HepG2 (cell line): ENCODE data around the gene SEMA3G. TPM values are rescaled to one million over a fixed set of nuclear protein-coding genes. Genes with fewer than 3 reads are reported as not detected.
A peak's percentile ranks its signal among the peaks of the same experiment; 100 is the strongest.

ENCODE experiments used
- ATAC-seq: fragments of 200-7000 bp; cut with Tn5 transposase; 3 replicates; pipeline ENCODE4 v1.9.1; 2020; ENCODE audit warnings: mild to moderate bottlenecking, moderate library complexity
- BruUV-seq: library from RNA; stranded (reverse); fragments of 400-500 nt; replicated peaks from 2 replicates; lab custom pipeline; 2021; lab: Mats Ljungman, UMichigan
- CTCF ChIA-PET: fragments of 300-600 bp; formaldehyde crosslinking; extraction: SDS; loops from one replicate; lab custom pipeline; 2021; ENCODE audit warnings: low total read pairs, inconsistent platforms, low intra/inter-chr PET ratio; lab: Yijun Ruan, JAX
- POLR2A ChIA-PET: fragments of 350-600 bp; sonication (Branson Sonifier 250); formaldehyde crosslinking; loops from one replicate; lab custom pipeline; 2020; ENCODE audit warnings: antibody characterized with exemption, inconsistent platforms; lab: Yijun Ruan, JAX
- DNase-seq: peaks from one replicate; pipeline ENCODE4 v3.0.0-alpha.2; 2015; ENCODE audit warnings: low spot score
- FAIRE-seq: peaks from 3 replicates; lab custom pipeline; 2011; peaks lifted over from hg19 to GRCh38; lab: Jason Lieb, UNC
- H2AFZ ChIP-seq: one replicate; pipeline ENCODE4 v1.6.1; 2011; ENCODE audit warnings: low read length, inconsistent platforms
- H3K27ac ChIP-seq: fragments of 300-600 bp; 3 replicates; pipeline ENCODE4 v1.8.0; 2011; ENCODE audit warnings: mixed run types, mild to moderate bottlenecking, mixed read lengths, low read length, inconsistent platforms; ENCODE audit not compliant: insufficient read depth; ENCODE audit errors: extremely low read length
- H3K27me3 ChIP-seq, 2 experiments: fragments of 200-600 bp in 1 of 2; 2 replicates in 1 of 2; 3 replicates in 1 of 2; pipeline versions ENCODE4 v1.6.0 to v1.8.0; 2011; ENCODE audit warnings: low read length in 2 of 2, mild to moderate bottlenecking in 2 of 2, moderate library complexity in 2 of 2, inconsistent platforms in 1 of 2; ENCODE audit not compliant: insufficient read depth in 2 of 2, control insufficient read depth in 1 of 2
- H3K36me3 ChIP-seq, 2 experiments: fragments of 200-600 bp in 1 of 2; replicated peaks in 1 of 2; 2 replicates in 1 of 2; 3 replicates in 1 of 2; pipeline versions ENCODE4 v1.5.1 to v1.8.0; 2011; ENCODE audit warnings: low read length in 2 of 2, inconsistent platforms in 1 of 2; ENCODE audit not compliant: insufficient read depth in 2 of 2, control insufficient read depth in 1 of 2
- H3K4me1 ChIP-seq: 2 replicates; pipeline ENCODE4 v1.5.1; 2012; ENCODE audit warnings: low read length, inconsistent platforms; ENCODE audit not compliant: insufficient read depth
- H3K4me2 ChIP-seq: 2 replicates; pipeline ENCODE4 v1.6.0; 2011; ENCODE audit warnings: low read depth, low read length, inconsistent platforms
- H3K4me3 ChIP-seq, 3 experiments: fragments of 200-600 bp in 1 of 3; sonication (generic), shearing (Covaris generic) in 1 of 3; replicated peaks in 1 of 3; 2 replicates each; pipeline ENCODE4 v1.5.1; 2011 to 2016; ENCODE audit warnings: low read length in 3 of 3, inconsistent platforms in 2 of 3, low read depth in 2 of 3, mild to moderate bottlenecking in 2 of 3, control low read depth in 1 of 3, mixed read lengths in 1 of 3; ENCODE audit not compliant: insufficient read depth in 1 of 3
- H3K79me2 ChIP-seq: one replicate; pipeline ENCODE4 v1.6.1; 2011; ENCODE audit warnings: low read length, inconsistent platforms; ENCODE audit not compliant: insufficient read depth
- H3K9ac ChIP-seq: 2 replicates; pipeline ENCODE4 v1.6.0; 2011; ENCODE audit warnings: mild to moderate bottlenecking, low read depth, low read length, inconsistent platforms; ENCODE audit not compliant: insufficient read depth
- H3K9me3 ChIP-seq: 2 replicates; pipeline ENCODE4 v1.5.1; 2012; ENCODE audit warnings: mild to moderate bottlenecking, low read length
- H4K20me1 ChIP-seq: 2 replicates; pipeline ENCODE4 v1.6.0; 2011; ENCODE audit warnings: inconsistent platforms, mild to moderate bottlenecking, low read length, moderate library complexity; ENCODE audit not compliant: insufficient read depth
- FOXP4 ChIP-seq: sonication (generic); formaldehyde crosslinking; IDR thresholded peaks from 2 replicates; pipeline ENCODE4 v1.4.0; 2020; ENCODE audit warnings: missing genetic modification reagents
- HOMEZ ChIP-seq: IDR thresholded peaks from 2 replicates; pipeline ENCODE4 v1.6.1; 2016; ENCODE audit warnings: low read depth
- MLX ChIP-seq: IDR thresholded peaks from 2 replicates; pipeline ENCODE4 v1.6.1; 2016
- MNT ChIP-seq: fragments of 450-650 bp; IDR thresholded peaks from 2 replicates; pipeline ENCODE4 v1.6.1; 2016
- ZBTB33 ChIP-seq: sonication (generic); formaldehyde crosslinking; IDR thresholded peaks from 2 replicates; pipeline ENCODE4 v1.4.0; 2020; ENCODE audit warnings: missing genetic modification reagents
- ZNF703 ChIP-seq: sonication (generic); formaldehyde crosslinking; IDR thresholded peaks from 2 replicates; pipeline ENCODE4 v1.5.1; 2020; ENCODE audit warnings: missing genetic modification reagents, mild to moderate bottlenecking, moderate library complexity, borderline replicate concordance
- WGBS: methylation state at CpG from one replicate; pipeline ENCODE4 v1.1.6; 2017; ENCODE audit warnings: low lambda C conversion rate; 5-methylcytosine and 5-hydroxymethylcytosine counted together
- in situ Hi-C: cut with HindIII; loops from 2 replicates; pipeline ENCODE4 v1.10.0; 2017; ENCODE audit warnings: low pct_unique_long_range_greater_than_20kb; ENCODE audit not compliant: extremely low pct_ligation_motif_present
- intact Hi-C: fragments of 100-400 bp; cut with micrococcal nuclease; formaldehyde crosslinking; loops from one replicate; pipeline ENCODE4 v1.10.0; 2022; ENCODE audit not compliant: unreplicated experiment
- polyA plus RNA-seq, 8 experiments: library from polyadenylated mRNA; depleted of rRNA in 3 of 8; stranded (reverse) in 7 of 8; unstranded in 1 of 8; fragments of >200 nt; fragmentation: Illumina TruSeq in 4 of 8; extraction: Trizol in 4 of 8; gene quantifications; 2 replicates each; pipeline versions ENCODE4 v1.2.1 to v1.2.3, GENCODE V29; 2011 to 2016; ENCODE audit warnings: low read depth in 4 of 8, missing spikeins in 1 of 8, mixed read lengths in 1 of 8; ENCODE audit not compliant: insufficient read depth in 1 of 8
- total RNA-seq, 5 experiments: library from RNA; depleted of rRNA; stranded (reverse); fragments of >200 nt; fragmentation: Illumina TruSeq; extraction: Trizol; gene quantifications; 2 replicates each; pipeline ENCODE4 v1.2.3, GENCODE V29; 2016; ENCODE audit warnings: low read depth in 1 of 5

The SEMA3G gene
- total and polyA plus RNA-seq, 2 of the 13 experiments (the other 11 are each of a cell fraction or from before 2014, with no cell fraction given) = 6.1 to 8.3 TPM

GRCh38 chr3:52443268-52443610, 1.7 kb downstream of the SEMA3G start (continued):
- no peak for TF ChIP-seq MLX (CRISPR knock-in tag)
- no peak for TF ChIP-seq ZNF703
- TF ChIP-seq HOMEZ (CRISPR knock-in tag) = no peak
- no peak for TF ChIP-seq ZBTB33 (CRISPR knock-in tag)

GRCh38 chr3:52442409-52443267, 2.3 kb downstream of the SEMA3G start:
- ChIA-PET CTCF (no interaction called here), POLR2A (interaction anchor here (1.0 kb wide), 1 partner anchor 11 kb away, joined by 3 read pairs; no protein-coding TSS in a partner anchor)
- no peaks in the 10 kb centered on the region for H3K9me3 ChIP-seq
- BruUV-seq = no TSS peak
- H3K36me3 ChIP-seq = peaks cover 3 to 4% of the 10 kb centered on the region in 2 experiments; a peak in 2 of 5 replicates
- no peak overlapping the region for H2AFZ ChIP-seq
- H3K27ac ChIP-seq = no peak overlapping the region
- H3K9ac ChIP-seq = no peak overlapping the region
- H3K4me1 ChIP-seq = peaks cover 53% of the 10 kb centered on the region
- in situ Hi-C loops (no loop called here), intact Hi-C loops (no loop called here)
- H3K79me2 ChIP-seq = no peaks in the 10 kb centered on the region
- TF ChIP-seq MNT (0 out of 2 replicates have a peak, but pooled peaks have one; percentile 4), FOXP4 (CRISPR knock-in tag) (no peak)
- peak overlapping the region; percentile 85; the same call in 1 of the 2 replicates for H3K4me2 ChIP-seq
- FAIRE-seq (no peak), DNase-seq (no peak), ATAC-seq (no peak)
- 97% methylated on average over 13 of the region's 16 CpGs for WGBS
- no peaks in the 10 kb centered on the region for H4K20me1 ChIP-seq
- peak overlapping the region in 1 of 3 experiments; percentile 79; a peak in 1 of 6 replicates for H3K4me3 ChIP-seq
- no peaks in the 10 kb centered on the region for H3K27me3 ChIP-seq
